HG03342 (cell line): ENCODE results near the gene GRM2.
A peak's percentile ranks its signal among the peaks of the same experiment; 100 is the strongest.

Source experiments
- ATAC-seq: cut with Tn5 transposase; IDR thresholded peaks from one replicate; pipeline ENCODE4 v1.9.1; 2021; ENCODE audit warnings: mild to moderate bottlenecking, moderate library complexity; ENCODE audit not compliant: unreplicated experiment

GRM2 gene

GRCh38 chr3:51704511-51704950 is 2.3 kb upstream of the GRM2 start:
- ATAC-seq, result no peak

- no peak for ATAC-seq
Measured at GRCh38 chr3:51705276-51706020, 1.4 kb upstream of the GRM2 start.

GRCh38 chr3:51706021-51706485 is 815 bp upstream of the GRM2 start:
- ATAC-seq, result no peak

GRCh38 chr3:51708216-51708845 is 1.5 kb downstream of the GRM2 start:
- no peak for ATAC-seq

- no peak for ATAC-seq
Measured at GRCh38 chr3:51709004-51709420, 2.1 kb downstream of the GRM2 start.

- ATAC-seq, result no peak
Measured at GRCh38 chr3:51709675-51710074, 2.8 kb downstream of the GRM2 start.

- no peak for ATAC-seq
Measured at GRCh38 chr3:51710631-51711351, 3.9 kb downstream of the GRM2 start.

- ATAC-seq, result no peak
Measured at GRCh38 chr3:51711352-51712037, 4.6 kb downstream of the GRM2 start.

GRCh38 chr3:51712038-51712420 is 5.2 kb downstream of the GRM2 start:
- ATAC-seq, result no peak

- ATAC-seq, result no peak
Measured at GRCh38 chr3:51712511-51712931, 5.7 kb downstream of the GRM2 start.

GRCh38 chr3:51712963-51713362 is 6.1 kb downstream of the GRM2 start:
- no peak for ATAC-seq

GRCh38 chr3:51715231-51715976 is 8.5 kb downstream of the GRM2 start:
- no peak for ATAC-seq

- no peak for ATAC-seq
Measured at GRCh38 chr3:51715977-51716294, 9.1 kb downstream of the GRM2 start.

- no peak for ATAC-seq
Measured at GRCh38 chr3:51716805-51717204, 9.9 kb downstream of the GRM2 start.

- no peak for ATAC-seq
Measured at GRCh38 chr3:51717446-51717845, 10.6 kb downstream of the GRM2 start.

GRCh38 chr3:51717947-51718346 is 11.1 kb downstream of the GRM2 start:
- no peak for ATAC-seq

GRCh38 chr3:51718547-51719409 is 11.9 kb downstream of the GRM2 start:
- peak; percentile 69 for ATAC-seq

GRCh38 chr3:51719410-51720025 is 12.7 kb downstream of the GRM2 start:
- no peak for ATAC-seq
